ENCODE measurements around the gene PLS3. TPM values are rescaled to one million over a fixed set of nuclear protein-coding genes. Genes with fewer than 3 reads are reported as not detected.

PLS3 gene
- total and polyA plus RNA-seq, 2 of the 4 experiments (the other 2 are of a cell fraction), result 158 to 252 TPM

DNA sequence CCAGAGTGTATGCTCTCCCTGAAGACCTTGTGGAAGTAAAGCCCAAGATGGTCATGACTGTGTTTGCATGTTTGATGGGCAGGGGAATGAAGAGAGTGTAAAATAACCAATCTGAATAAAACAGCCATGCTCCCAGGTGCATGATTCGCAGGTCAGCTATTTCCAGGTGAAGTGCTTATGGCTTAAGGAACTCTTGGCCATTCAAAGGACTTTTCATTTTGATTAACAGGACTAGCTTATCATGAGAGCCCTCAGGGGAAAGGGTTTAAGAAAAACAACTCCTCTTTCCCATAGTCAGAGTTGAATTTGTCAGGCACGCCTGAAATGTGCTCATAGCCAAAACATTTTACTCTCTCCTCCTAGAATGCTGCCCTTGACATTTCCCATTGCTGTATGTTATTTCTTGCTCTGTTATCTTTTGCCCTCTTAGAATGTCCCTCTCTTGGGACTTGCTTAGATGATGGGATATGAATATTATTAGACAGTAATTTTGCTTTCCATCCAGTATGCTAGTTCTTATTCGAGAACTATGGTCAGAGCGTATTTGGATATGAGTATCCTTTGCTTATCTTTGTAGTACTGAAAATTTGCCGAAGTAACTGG, 88.6 kb downstream of the PLS3 start:
- CTCF ChIA-PET, result no interaction called here
- DNase-seq, result no peak
- TF ChIP-seq, protein P1, sequence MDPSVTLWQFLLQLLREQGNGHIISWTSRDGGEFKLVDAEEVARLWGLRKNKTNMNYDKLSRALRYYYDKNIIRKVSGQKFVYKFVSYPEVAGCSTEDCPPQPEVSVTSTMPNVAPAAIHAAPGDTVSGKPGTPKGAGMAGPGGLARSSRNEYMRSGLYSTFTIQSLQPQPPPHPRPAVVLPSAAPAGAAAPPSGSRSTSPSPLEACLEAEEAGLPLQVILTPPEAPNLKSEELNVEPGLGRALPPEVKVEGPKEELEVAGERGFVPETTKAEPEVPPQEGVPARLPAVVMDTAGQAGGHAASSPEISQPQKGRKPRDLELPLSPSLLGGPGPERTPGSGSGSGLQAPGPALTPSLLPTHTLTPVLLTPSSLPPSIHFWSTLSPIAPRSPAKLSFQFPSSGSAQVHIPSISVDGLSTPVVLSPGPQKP (IDR thresholded peaks at IDR 0.05; ENCODE audit: borderline replicate concordance, low read depth, low read length), result no peak
- no peak for TF ChIP-seq RAD21 (IDR thresholded peaks at IDR 0.05; ENCODE audit: low read length)
- no peak for TF ChIP-seq RCOR1 (IDR thresholded peaks at IDR 0.05; ENCODE audit: insufficient replicate concordance, low read length)
- no peak for TF ChIP-seq FOS (IDR thresholded peaks at IDR 0.05; ENCODE audit: low read depth, low read length)
- no peak for TF ChIP-seq CHD1 (IDR thresholded peaks at IDR 0.05; ENCODE audit: low read depth, low read length)
- TF ChIP-seq MAFK (IDR thresholded peaks at IDR 0.05; ENCODE audit: low read depth, low read length), result no peak
- TF ChIP-seq, protein P2, sequence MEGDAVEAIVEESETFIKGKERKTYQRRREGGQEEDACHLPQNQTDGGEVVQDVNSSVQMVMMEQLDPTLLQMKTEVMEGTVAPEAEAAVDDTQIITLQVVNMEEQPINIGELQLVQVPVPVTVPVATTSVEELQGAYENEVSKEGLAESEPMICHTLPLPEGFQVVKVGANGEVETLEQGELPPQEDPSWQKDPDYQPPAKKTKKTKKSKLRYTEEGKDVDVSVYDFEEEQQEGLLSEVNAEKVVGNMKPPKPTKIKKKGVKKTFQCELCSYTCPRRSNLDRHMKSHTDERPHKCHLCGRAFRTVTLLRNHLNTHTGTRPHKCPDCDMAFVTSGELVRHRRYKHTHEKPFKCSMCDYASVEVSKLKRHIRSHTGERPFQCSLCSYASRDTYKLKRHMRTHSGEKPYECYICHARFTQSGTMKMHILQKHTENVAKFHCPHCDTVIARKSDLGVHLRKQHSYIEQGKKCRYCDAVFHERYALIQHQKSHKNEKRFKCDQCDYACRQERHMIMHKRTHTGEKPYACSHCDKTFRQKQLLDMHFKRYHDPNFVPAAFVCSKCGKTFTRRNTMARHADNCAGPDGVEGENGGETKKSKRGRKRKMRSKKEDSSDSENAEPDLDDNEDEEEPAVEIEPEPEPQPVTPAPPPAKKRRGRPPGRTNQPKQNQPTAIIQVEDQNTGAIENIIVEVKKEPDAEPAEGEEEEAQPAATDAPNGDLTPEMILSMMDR (conservative IDR thresholded peaks at IDR 0.05; ENCODE audit: low read depth, low read length), result no peak
- Histone ChIP-seq H4K5ac (ENCODE audit: low read depth, low read length) (no peak overlapping the region), H4K91ac (ENCODE audit: insufficient read depth, low read depth, low read length) (no peak overlapping the region), H2AK5ac (ENCODE audit: low read depth, low read length) (no peak overlapping the region), H3K18ac (ENCODE audit: low read depth, low read length) (no peak overlapping the region), H2BK15ac (ENCODE audit: low read depth, low read length) (no peak overlapping the region), H4K8ac (ENCODE audit: low read depth in 2 of 2, low read length in 2 of 2) (no peak overlapping the region), H2AFZ (replicated peaks; ENCODE audit: low read length, poor library complexity) (no peak overlapping the region), H3K9ac (ENCODE audit: low read depth, low read length) (no peak overlapping the region), H3K56ac (ENCODE audit: extremely low read depth, insufficient read depth, low read length) (no peak overlapping the region), H3K9me3 (ENCODE audit: control insufficient read depth, insufficient read depth, low read length) (no peaks in the 10 kb centered on the region), H3K14ac (replicated peaks; ENCODE audit: low read depth, low read length) (no peak overlapping the region), H3K4ac (ENCODE audit: low read depth, low read length) (no peak overlapping the region), H3K9me1 (ENCODE audit: insufficient read depth, low read length) (no peaks in the 10 kb centered on the region), H2BK120ac (ENCODE audit: low read depth, low read length) (no peak overlapping the region), H2BK5ac (ENCODE audit: low read depth, low read length, poor library complexity, severe bottlenecking) (no peak overlapping the region), H4K20me1 (ENCODE audit: insufficient read depth, low read length) (no peaks in the 10 kb centered on the region), H3K27ac (ENCODE audit: insufficient read depth, low read length) (peak overlapping the region; percentile 32; the same call in 1 of the 2 replicates), H3K4me2 (ENCODE audit: low read depth, low read length) (no peak overlapping the region), H3K36me3 (ENCODE audit: control insufficient read depth, insufficient read depth, low read length) (peaks cover 6% of the 10 kb centered on the region), H3K79me1 (ENCODE audit: low read depth in 1 of 2, low read length in 2 of 2) (no peaks in the 10 kb centered on the region; a peak in 2 of 4 replicates), H2BK20ac (ENCODE audit: low read depth, low read length) (no peak overlapping the region), H3K23ac (ENCODE audit: low read depth, low read length) (no peak overlapping the region), H3K4me3 (ENCODE audit: insufficient read depth, low read depth, low read length) (no peak overlapping the region), H2AK9ac (replicated peaks; ENCODE audit: low read depth, low read length, poor library complexity) (no peak overlapping the region), H3K27me3 (ENCODE audit: control insufficient read depth, insufficient read depth, low read length) (peaks cover 7% of the 10 kb centered on the region; the same call in 1 of the 2 replicates), H3K4me1 (ENCODE audit: control insufficient read depth, insufficient read depth, low read length) (peaks cover 2% of the 10 kb centered on the region)
- peak; percentile 60; the same call in 1 of the 2 replicates for ATAC-seq (ENCODE audit: low read depth)
- POLR2A ChIA-PET (ENCODE audit: unreplicated experiment), result no interaction called here
- in situ Hi-C loops (cut with MboI; ENCODE audit: low sequenced_read_pairs), result no loop called here
- TSS peak; percentile 96 for BruUV-seq (replicated peaks)
- WGBS, 2 experiments (ENCODE audit: extremely low coverage in 2 of 2, insufficient read length in 1 of 2), result no CpG with 5 or more reads among the region's 5 CpGs
- dilution Hi-C loops (cut with HindIII; ENCODE audit: low sequenced_read_pairs, unreplicated experiment), result no loop called here
- intact Hi-C loops (cut with micrococcal nuclease), result loop anchor here (2.0 kb wide), 1 partner anchor 41 kb away; no protein-coding TSS in a partner anchor

All from IMR-90 (cell line).